GM21737 (cell line): Measurements from ENCODE around the gene AHSP.
"Not testable (repeated sequence)": the region's sequence is repeated elsewhere in the genome, so short reads cannot be mapped to it uniquely, and the experiment has no call there.

ENCODE experiments used
- ATAC-seq: cut with Tn5 transposase; IDR thresholded peaks from one replicate; pipeline ENCODE4 v1.9.1; 2021; ENCODE audit warnings: mild to moderate bottlenecking, moderate library complexity; ENCODE audit not compliant: unreplicated experiment

Gene AHSP, protein sequence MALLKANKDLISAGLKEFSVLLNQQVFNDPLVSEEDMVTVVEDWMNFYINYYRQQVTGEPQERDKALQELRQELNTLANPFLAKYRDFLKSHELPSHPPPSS

DNA sequence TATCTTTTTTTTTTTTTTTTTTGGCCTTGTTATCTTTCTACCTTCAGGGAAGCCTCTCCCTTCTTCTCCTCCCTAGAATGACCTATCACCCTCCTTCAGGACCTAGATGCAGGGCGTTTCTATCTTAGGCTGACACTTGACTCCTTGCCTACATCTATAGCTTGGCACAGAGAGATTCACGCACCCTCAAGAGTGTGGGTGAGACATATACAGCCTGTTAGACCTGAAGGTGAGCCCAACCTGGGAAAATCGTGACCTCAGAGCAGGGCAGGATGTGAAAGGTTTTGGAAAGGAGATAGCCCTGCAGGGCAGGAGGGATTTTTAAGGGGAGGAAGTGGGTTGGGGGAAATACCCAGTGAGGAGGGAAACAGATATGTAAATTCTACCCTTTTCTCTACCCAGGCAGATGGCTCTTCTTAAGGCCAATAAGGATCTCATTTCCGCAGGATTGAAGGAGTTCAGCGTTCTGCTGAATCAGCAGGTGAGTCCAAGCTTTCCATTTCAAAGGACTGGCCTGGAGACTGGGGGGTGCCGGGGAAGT lies at the start of gene AHSP:
TSS of gene AHSP (plus strand) at position 167 of the 541 bp plus-strand sequence. CDS start at position 407, 240 bp downstream.
- no peak for ATAC-seq

DNA sequence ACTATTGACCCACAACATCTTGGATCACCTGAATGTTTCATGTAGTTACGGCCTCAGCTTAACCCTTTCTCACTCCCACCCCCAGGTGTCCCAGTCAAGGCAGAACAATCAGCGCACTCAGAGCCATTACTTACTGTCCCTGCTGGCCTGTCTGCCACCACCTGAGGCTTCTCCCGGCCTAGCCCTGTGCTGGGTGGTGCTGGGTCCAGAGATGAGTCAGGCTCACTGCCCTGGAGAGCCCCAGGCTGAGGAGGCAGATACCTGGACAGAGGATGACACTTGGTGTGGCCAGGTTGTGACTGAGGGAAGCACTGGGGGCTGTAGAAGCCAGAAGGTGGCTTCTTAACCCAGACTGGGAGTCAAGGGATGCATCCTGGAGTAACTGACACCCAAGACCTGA lies 48.7 kb upstream of the AHSP start:
- no peak for ATAC-seq

DNA sequence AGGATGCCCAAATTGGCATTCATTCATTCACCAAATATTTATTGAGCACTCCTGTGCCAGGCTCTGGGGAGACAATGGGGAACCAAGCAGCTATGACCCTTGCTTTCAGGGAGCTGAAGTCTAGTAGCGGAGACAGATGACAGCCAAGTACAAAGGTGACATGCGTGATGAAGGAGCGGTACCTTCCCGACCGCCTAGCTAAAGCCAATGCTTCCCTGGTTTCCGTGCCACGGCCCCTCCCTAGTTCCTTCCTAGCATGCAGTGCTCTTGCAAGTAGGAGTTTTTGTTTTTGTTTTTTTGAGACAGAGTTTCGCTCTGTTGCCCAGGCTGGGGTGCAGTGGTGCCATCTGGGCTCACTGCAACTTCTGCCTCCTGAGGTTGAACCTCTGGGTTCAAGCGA lies 47.9 kb upstream of the AHSP start:
- ATAC-seq, result no peak

DNA sequence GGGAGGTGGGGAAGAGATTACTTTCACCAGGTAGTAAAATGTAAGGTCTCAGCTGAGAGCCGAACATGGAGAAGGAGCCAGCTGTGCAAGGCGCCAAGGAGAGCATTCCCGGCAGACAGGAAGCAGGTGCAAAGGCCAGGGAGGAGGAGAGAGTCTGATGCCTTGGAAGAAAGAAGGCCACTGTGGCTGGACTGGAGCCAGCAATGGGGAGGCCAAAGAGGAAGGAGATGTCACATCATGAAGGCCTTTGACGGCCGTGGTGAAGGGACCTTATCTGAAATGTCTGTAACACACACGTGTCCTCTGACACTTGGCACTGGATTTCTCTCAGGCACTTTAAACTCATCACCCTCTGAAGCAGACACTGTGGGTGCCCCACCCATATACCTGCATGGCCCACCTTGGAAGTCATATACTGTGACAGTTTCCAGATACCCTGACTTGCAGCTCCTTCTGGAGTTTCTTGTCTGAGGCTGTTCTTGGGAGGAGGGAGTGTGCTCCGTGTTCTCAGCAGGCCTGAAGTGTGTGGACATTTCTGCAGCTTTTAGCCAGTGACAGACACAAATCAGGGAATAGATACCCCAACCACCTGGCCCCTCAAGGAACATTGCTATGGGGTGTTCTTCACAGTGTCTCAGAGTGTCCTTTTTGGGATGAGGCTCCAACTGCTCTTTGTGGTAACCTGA lies 46.7 kb upstream of the AHSP start:
- no peak for ATAC-seq

DNA sequence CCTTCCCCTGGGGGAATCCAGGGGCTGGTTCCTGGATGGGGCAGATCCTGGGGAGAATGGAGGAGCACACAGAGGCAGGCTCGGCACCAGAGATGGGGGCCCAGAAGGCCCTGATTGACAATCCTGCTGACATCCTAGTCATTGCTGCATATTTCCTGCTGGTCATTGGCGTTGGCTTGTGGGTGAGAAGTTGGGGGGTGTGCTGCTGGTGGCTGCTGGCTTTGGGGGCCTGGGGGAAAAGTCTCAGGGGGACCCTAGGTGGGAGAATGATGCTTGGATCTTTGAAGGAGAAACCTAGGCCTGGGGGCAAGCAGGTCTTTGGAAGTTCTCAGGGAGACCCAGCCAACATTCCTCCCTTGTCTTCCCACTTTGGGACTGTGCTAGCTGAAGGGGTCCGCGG lies 44.6 kb upstream of the AHSP start, which contains the start of gene SLC5A2:
TSS of gene SLC5A2 (plus strand) at position 43 of the 400 bp plus-strand sequence. CDS start at position 57, 14 bp downstream.
- no peak for ATAC-seq

DNA sequence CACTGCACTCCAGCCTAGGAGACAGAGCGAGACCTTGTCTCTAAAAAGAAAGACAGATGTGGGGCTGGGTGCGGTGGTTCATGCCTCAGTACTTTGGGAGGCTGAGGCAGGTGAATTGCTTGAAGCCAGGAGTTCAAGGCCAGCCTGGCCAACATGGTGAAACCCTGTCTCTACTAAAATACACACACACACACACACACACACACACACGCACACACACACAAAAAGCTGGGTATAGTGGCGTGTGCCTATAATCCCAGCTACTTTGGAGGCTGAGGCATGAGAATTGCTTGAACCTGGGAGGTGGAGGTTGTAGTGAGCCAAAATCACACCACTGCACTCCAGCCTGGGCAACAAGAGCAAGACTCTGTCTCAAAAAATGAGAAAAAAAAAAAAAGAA lies 43.7 kb upstream of the AHSP start:
- not testable (repeated sequence) for ATAC-seq

DNA sequence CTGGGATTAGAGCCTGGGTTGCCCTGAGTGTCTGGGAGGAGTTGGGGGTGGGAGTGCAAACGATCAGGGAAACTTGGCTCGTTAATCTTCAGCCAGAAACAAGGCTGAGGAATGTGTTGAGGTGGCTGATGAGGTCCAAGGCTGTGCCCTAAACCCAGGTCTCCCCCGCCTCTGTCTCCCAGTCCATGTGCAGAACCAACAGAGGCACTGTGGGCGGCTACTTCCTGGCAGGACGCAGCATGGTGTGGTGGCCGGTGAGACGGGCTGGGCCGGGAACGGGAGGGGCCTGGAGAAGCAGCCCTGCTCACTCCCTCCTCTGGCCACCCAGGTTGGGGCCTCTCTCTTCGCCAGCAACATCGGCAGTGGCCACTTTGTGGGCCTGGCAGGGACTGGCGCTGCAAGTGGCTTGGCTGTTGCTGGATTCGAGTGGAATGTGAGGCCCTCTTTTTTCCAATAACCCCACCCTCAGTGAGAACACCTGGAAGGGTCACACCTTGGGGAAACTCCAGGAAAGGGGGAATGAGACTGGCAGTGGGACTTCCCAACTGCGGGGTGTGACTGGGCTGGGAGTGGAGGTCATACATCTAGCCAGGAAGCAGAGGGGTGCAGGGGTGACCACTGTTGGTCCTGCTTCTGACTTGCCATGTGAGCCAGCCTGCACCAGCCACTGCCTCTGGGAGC lies 43.1 kb upstream of the AHSP start:
- no peak for ATAC-seq

DNA sequence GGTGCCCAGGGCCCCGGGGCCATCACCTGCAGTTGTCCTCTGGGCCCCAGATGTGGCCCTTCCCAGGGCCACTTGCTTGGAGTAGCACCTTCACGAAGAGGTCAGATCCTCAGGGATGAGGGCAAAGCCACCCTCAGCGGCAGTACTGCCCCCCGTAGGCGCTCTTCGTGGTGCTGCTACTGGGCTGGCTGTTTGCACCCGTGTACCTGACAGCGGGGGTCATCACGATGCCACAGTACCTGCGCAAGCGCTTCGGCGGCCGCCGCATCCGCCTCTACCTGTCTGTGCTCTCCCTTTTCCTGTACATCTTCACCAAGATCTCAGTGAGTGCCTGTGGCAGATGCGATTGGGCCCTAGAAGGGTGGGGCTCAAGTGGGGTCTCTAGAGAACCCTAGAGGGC lies 42.1 kb upstream of the AHSP start:
- ATAC-seq, result no peak

DNA sequence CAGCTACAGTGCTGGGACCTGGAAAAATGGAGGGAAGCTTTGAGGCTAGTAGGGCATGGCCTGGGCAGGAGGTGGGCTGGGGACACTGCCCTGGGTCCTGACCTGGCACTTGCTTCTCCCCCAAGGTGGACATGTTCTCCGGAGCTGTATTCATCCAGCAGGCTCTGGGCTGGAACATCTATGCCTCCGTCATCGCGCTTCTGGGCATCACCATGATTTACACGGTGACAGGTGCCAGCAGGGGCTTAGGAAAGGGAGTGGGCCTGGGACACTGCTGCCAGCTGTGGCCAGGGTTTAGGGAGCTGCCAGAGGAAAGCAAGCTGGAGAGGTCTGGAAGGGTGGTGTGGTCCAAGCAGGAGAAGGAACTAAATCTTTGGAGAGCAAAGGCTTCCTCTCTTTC lies 41.7 kb upstream of the AHSP start:
- ATAC-seq, result no peak

DNA sequence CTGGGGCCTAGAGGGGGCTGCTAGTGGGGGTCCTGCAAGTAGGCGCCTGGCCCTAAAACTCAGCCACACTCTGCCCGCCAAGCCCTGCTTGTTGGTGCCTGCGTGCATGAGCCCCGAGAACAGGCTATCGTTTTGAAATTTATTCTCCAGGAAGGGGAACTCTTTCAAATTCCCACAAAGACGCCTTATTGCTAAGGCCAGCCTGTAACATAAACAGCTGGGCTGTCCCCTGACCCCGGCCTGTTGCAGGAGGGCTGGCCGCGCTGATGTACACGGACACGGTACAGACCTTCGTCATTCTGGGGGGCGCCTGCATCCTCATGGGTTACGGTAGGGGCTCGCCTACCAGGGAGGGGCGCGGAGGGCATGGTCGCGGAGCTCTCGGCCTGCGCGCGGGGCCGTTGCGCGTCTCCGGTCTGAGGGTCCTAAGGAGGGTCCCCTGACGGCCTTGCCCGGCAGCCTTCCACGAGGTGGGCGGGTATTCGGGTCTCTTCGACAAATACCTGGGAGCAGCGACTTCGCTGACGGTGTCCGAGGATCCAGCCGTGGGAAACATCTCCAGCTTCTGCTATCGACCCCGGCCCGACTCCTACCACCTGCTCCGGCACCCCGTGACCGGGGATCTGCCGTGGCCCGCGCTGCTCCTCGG lies 40.5 kb upstream of the AHSP start:
- ATAC-seq, result no peak

DNA sequence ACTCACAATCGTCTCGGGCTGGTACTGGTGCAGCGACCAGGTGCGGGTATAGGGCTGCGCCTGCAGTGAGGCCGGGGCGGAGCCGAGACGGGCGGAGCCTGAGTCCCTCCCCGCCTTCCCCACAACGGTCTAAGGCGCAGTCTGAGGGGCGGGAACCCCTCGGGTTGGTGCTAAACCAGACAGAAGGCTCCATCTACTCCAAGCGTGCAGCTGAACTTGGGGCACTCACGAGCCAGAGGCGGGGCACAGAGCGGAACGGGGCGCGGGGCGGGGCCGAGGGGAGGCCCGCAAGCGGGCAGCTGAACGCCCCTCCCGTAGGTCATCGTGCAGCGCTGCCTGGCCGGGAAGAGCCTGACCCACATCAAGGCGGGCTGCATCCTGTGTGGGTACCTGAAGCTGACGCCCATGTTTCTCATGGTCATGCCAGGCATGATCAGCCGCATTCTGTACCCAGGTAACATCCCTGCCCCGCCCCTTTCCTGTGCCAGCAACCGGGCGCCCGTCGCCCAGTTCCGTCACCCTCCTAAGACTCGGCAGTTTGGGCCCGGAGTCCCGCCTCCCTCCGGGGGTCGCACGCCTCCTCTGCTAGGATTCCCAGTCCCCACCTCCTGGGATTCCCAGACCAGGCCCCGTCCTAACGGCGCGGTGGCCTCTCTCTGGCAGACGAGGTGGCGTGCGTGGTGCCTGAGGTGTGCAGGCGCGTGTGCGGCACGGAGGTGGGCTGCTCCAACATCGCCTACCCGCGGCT lies 39.8 kb upstream of the AHSP start:
- peak; percentile 80 for ATAC-seq

DNA sequence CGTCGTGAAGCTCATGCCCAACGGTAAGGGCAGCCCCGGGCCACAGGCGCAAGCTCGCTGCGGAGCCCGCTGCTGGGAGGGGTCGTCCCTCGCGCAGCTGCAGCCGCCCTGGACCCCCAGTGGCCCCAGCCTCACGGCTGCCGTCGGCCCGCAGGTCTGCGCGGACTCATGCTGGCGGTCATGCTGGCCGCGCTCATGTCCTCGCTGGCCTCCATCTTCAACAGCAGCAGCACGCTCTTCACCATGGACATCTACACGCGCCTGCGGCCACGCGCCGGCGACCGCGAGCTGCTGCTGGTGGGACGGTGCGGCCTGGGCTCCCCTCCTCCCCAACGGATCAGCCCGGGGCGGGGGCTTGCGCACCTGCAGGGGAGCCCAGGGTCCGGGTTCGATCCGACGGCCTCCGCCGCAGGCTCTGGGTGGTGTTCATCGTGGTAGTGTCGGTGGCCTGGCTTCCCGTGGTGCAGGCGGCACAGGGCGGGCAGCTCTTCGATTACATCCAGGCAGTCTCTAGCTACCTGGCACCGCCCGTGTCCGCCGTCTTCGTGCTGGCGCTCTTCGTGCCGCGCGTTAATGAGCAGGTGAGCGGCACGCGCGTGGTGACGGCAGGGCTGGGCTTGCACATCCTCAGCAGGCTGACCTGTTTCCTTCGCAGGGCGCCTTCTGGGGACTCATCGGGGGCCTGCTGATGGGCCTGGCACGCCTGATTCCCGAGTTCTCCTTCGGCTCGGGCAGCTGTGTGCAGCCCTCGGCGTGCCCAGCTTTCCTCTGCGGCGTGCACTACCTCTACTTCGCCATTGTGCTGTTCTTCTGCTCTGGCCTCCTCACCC lies 39.0 kb upstream of the AHSP start:
- ATAC-seq, result no peak

DNA sequence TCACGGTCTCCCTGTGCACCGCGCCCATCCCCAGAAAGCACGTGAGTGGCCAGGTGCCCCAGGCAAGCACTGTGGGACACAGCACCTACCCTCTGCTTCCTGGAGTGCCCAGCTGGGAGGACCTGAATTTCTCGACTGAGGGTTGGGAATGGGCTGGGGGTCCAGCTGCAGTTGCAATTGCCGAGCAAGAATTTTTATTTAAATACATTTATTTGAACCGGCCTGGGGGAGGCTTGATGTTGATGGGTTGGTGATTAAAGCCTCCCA lies 38.5 kb upstream of the AHSP start:
- ATAC-seq, result no peak

DNA sequence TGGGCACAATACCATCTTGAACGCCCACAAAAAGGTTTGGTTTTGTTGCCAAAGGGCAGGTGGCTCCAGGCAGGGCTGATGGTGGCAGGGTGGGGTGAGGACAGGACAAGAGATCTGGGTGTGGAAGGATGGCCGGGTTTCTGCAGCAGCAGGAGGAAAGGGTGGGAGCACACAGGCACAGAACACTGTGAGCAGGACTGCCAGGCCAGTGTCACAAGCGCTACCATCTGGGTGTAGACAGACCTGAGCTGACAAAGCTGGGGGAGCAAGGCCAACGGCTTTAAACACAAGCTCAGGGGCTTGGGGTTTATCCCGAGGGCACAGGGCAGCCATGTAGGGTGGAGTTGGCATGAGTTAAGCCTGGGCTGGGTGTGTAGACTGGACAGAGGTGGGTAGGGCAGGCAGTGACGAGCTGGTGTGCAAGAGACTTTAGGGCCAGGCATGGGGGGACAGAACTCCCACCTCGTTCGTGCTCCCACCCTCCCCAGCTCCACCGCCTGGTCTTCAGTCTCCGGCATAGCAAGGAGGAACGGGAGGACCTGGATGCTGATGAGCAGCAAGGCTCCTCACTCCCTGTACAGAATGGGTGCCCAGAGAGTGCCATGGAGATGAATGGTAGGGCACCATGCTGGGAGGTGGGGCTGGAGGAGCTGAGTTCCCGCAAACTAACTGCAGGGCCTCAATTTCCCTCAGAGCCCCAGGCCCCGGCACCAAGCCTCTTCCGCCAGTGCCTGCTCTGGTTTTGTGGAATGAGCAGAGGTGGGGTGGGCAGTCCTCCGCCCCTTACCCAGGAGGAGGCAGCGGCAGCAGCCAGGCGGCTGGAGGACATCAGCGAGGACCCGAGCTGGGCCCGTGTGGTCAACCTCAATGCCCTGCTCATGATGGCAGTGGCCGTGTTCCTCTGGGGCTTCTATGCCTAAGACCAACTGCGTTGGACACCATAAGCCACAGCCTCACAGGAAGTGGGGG lies 37.8 kb upstream of the AHSP start:
- no peak for ATAC-seq

DNA sequence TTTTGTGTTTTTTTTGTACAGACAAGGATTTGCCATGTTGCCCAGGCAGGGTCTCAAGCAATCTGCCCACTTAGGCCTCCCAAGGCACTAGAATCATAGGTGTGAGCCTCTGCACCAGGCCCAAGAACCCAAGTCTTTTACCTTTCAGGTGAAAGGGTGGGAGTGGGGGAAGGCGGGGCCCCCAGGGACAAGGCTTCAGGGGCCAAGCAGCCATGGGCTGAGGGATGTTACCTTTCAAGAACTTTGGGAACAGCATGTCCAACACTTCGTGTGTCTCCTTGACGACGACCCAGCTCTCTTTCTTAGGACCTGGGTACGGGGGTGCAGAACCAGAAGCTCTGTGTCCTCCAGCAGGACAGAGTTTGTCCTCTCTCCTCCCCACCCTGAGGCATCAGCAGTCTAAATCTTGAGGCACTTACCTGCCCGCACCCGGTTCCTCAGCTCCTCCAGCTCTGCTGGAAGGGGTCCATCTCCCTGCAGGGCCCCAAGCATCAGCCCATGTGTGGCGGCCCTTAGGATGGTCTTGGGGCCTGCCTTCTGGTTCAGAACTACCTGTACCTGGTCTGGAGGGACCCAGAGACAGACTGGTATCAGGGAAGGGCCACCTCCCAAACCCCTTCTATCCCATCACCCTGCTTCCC lies 35.8 kb upstream of the AHSP start:
- no peak for ATAC-seq

DNA sequence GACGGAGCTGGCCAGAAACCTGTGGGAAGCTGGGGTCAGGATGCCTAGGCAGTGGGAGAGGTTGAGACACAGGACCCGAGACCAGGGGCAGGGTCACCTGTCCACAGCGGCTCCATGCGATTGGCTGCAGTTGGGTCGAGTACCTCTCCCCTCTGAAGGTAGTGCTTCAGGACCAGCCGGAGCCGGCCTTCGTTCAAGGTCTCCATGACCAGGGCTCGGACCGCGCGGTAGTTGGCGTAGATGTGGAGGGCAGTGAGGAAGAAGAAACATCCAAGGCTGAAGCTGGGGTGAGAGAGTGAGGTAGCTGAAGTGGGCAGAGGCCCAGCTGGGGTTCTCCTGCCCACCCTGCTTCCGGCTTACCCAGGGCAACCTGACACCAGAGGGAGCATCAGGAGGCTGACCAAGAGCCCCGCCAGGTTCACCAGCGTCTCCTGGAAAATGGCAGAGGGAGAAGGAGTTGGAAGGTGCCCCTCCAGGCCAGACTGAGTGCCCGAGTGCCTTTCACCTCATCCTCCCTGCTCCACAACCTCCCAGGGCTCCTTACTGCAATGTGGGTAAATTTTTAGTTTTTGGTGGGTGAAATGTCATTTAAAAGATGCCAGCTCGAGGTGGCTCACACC lies 34.1 kb upstream of the AHSP start:
- no peak for ATAC-seq

DNA sequence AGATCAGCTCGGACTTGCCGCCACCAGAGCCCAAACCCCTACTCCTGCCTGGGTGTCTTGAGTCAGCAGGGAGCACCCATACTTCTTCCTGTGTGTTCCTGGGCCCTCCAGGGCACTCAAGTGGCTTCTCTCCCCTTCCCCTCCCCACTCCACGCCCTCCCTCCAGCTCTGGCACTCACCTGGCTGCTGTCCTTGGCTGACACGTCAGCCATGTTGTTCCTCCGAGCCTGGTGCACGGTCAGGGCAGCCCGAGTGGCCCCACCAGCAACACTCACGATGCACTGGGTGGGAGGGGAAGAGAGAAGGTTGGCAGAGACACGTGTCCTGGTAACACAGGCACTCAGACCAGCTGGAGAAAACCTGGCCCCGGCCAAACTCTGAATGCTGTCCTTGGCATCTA lies 31.0 kb upstream of the AHSP start:
- no peak for ATAC-seq

DNA sequence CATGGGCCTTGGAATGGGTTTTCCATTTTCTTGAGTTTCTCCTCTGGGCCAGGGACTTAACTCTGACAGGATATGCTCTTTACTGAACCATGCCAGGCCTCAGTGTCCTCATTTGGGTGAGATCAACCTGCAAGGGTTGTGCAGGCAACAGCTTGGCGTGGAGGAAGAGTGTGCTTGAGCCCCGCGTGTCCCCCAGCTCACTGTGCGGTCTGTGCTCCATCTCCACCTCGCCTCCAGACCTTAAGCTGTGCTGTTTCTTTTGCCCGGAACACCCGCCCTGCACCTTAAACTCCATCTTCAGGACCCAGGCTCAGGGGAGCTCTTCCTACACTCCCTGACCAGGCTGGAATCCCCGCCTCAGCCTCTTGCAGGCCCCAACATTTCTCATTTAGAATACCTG lies 29.2 kb upstream of the AHSP start:
- no peak for ATAC-seq
